HPDE6-E6E7 (cell line): Measurements from ENCODE around the gene SCUBE1.

ENCODE experiments used
- DNase-seq: peaks from one replicate; pipeline ENCODE4 v3.0.0; 2011; ENCODE audit warnings: missing footprints; ENCODE audit errors: extremely low spot score

Gene SCUBE1

GRCh38 chr22:43199541-43199940 is 143.6 kb downstream of the SCUBE1 start:
- no peak for DNase-seq

- DNase-seq: no peak
These were observed 144.2 kb downstream of the SCUBE1 start for GRCh38 chr22:43198936-43199335.

GRCh38 chr22:43198126-43198525 is 145.0 kb downstream of the SCUBE1 start:
- no peak for DNase-seq

- no peak for DNase-seq
These were observed 145.8 kb downstream of the SCUBE1 start for GRCh38 chr22:43197271-43197941.

- no peak for DNase-seq
These were observed 151.3 kb downstream of the SCUBE1 start for GRCh38 chr22:43191831-43192230.

- no peak for DNase-seq
These were observed 154.2 kb downstream of the SCUBE1 start for GRCh38 chr22:43188829-43189545.

- DNase-seq: peak; percentile 93
These were observed 155.7 kb downstream of the SCUBE1 start for GRCh38 chr22:43187171-43188099.

GRCh38 chr22:43186272-43187170 is 156.7 kb downstream of the SCUBE1 start, which contains the start of gene TTLL12:
TTLL12 (minus strand) TSS chr22:43187134; CDS start chr22:43187069, 65 bp downstream.
- DNase-seq: no peak

GRCh38 chr22:43185860-43186261 is 157.3 kb downstream of the SCUBE1 start:
- no peak for DNase-seq

GRCh38 chr22:43183496-43184277 is 159.5 kb downstream of the SCUBE1 start:
- no peak for DNase-seq

GRCh38 chr22:43182726-43183125 is 160.4 kb downstream of the SCUBE1 start:
- no peak for DNase-seq

GRCh38 chr22:43182118-43182517 is 161.1 kb downstream of the SCUBE1 start:
- no peak for DNase-seq

GRCh38 chr22:43181321-43182076 is 161.7 kb downstream of the SCUBE1 start:
- no peak for DNase-seq

GRCh38 chr22:43180670-43181069 is 162.5 kb downstream of the SCUBE1 start:
- DNase-seq: no peak

- DNase-seq: no peak
These were observed 163.3 kb downstream of the SCUBE1 start for GRCh38 chr22:43179911-43180195.

- DNase-seq: no peak
These were observed 163.8 kb downstream of the SCUBE1 start for GRCh38 chr22:43179146-43179910.

GRCh38 chr22:43177479-43177878 is 165.7 kb downstream of the SCUBE1 start:
- DNase-seq: no peak

GRCh38 chr22:43176090-43176489 is 167.1 kb downstream of the SCUBE1 start:
- no peak for DNase-seq

GRCh38 chr22:43174941-43175531 is 168.1 kb downstream of the SCUBE1 start:
- DNase-seq: no peak
